Jurkat, Clone E6-1 (cell line): ENCODE data around the gene HLA-DQA1. TPM values are rescaled to one million over a fixed set of nuclear protein-coding genes. Genes with fewer than 3 reads are reported as not detected.
A peak's percentile ranks its signal among the peaks of the same experiment; 100 is the strongest.
"Not testable (repeated sequence)": the region's sequence is repeated elsewhere in the genome, so short reads cannot be mapped to it uniquely, and the experiment has no call there.

ENCODE experiments used
- DNase-seq: peaks from one replicate; pipeline ENCODE4 v3.0.0-alpha.2; 2011; ENCODE audit warnings: low read depth, low spot score
- H3K4me3 ChIP-seq: 2 replicates; pipeline ENCODE4 v1.5.1; 2011; ENCODE audit warnings: mild to moderate bottlenecking, low read length, control low read depth, moderate library complexity
- polyA plus RNA-seq: library from polyadenylated mRNA; unstranded; fragments of >200 nt; gene quantifications from one replicate; pipeline ENCODE4 v1.2.1, GENCODE V29; 2012; ENCODE audit warnings: missing spikeins; ENCODE audit not compliant: insufficient read length, insufficient read depth

Gene HLA-DQA1
- polyA plus RNA-seq: not detected

DNA sequence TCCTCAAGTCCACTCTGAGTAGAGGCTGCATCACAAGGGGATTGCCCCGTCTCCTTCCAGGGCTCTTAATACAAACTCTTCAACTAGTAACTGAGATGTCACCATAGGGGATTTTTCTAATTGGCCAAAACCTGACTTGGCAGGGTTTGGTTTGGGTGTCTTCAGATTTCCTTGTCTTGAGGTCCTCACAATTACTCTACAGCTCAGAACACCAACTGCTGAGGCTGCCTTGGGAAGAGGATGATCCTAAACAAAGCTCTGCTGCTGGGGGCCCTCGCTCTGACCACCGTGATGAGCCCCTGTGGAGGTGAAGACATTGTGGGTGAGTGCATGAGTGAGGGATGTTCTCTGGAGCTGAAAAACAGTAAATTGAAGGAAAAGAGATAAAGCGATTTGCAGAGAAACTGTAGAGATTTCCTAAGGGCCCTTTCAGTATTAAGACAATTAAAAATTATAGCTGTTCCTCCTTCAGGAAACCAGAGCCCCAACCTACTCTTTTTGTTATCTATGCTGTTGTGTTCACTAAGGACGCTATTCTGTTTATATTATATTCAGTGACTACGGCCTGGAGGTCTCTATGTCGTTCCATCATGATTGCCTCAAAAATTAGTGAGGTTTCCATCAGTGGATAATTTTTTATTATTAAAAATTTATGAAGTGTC, at the start of gene HLA-DQA1:
Gene HLA-DQA1 (plus strand): TSS at position 188 of the 662 bp plus-strand sequence. CDS start 53 bp downstream, at position 241.
- DNase-seq: peak; percentile 1
- H3K4me3 ChIP-seq: no peak within 1 kb of the TSS

DNA sequence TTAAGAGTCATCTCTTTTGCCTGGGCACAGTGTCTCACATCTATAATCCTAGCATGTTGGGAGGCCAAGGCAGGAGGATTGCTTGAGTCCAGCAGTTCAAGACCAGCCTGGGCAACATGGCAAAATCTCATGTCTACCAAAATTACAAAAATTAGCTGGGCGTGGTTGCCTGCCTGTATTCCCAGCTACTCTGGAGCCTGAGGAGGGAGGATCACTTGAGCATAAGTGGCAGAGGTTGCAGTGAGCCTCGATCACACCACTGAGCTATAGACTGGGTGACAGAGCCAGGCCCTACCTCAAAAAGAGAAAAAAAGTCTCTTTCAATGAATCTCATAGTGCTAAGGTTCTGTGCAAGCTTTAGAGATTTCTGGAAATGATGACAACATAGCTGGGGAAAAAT, 49.0 kb upstream of the HLA-DQA1 start:
- no peak overlapping the region for H3K4me3 ChIP-seq
- DNase-seq: no peak

DNA sequence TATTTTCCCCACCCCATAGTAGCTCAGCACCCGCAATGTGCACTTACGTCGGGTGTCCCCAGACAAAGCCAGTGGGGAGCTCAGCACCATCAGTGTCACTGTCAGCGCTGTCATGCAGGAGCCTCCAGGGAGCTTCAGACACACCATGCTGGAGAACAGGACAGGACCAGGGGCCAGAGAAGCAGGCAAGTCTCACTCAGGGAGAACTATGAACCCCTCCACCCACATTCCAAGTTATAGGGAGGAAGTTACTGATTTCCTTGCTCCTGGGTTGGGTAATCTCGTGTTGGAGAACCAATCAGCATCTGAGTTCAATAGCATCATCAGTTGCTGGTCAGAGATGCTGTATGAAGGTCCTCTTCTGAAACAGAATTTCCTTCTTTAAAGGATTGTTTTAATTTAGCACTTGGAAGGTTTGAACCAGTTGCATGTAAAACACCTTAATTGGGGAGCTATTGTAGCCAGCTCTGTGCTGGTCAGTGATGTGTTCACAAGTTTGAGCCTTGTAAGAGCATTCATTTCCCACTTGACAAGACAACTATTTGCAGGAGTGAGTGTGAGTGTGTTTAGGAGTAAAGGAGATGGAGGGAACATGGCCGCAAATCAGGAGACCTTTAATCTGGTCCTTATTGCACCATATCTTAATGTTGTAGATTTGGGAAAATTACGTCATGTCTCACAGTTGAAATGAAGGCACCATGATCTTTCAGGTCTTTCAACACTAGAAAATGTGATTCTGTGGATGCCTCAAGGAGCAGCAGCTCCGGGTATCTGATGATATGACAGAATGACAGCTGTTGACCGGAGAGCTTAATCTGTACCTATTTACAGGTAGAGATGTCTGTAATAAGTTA, 47.4 kb upstream of the HLA-DQA1 start, which contains the start of gene HLA-DRB1:
Gene HLA-DRB1 (minus strand): TSS at position 253 of the 854 bp plus-strand sequence. CDS start 106 bp downstream, at position 147.
- DNase-seq: peak; percentile 9
- H3K4me3 ChIP-seq: no peak within 1 kb of the TSS

- DNase-seq, H3K4me3 ChIP-seq: not testable (repeated sequence)
Observed at GRCh38 chr6:32590713-32591112, 46.5 kb upstream of the HLA-DQA1 start.

- DNase-seq: no peak
Observed at GRCh38 chr6:32597024-32597423, 40.2 kb upstream of the HLA-DQA1 start.

DNA sequence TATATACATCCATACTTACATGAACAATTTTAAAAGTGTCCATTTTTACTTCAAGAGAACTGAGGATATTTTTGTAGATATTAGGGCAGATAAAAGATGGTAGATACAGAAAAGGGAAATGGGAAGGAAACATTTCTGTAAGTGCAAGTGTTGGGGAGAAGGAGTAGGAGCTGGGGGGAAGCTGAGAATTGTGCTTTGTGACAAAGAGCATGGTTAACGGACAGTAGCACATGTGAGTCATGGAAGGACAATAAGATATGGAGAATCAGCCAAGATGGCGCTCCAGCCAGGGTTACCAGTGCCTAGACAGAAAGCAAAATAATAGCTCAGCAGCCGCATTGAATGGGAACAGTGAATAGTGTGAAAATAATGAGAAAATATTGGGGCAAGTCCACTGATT, 34.8 kb upstream of the HLA-DQA1 start:
- DNase-seq: no peak
- no peak overlapping the region for H3K4me3 ChIP-seq

More at GRCh38 chr6:32597024-32597423, 40.2 kb upstream of the HLA-DQA1 start:
- no peak overlapping the region for H3K4me3 ChIP-seq

DNA sequence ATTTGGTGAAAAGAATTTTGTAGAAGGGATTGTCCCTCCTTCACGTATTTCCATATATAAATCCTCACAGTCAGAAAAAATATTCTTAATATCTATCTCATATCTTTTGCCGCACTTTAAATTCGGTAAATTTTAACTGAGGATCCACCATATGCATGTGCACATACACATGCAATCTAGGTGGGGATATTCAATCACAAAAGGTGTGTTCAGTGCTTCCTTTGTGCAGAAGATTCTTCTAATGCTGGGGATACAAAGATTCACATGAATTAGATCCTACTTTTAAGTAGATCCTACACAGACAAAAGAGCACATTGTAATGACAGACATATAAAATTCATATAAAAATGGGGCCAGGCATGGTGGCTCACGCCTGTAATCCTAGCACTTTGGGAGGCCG, 34.0 kb upstream of the HLA-DQA1 start:
- no peak overlapping the region for H3K4me3 ChIP-seq
- DNase-seq: no peak

GRCh38 chr6:32603888-32604287, 33.3 kb upstream of the HLA-DQA1 start:
- H3K4me3 ChIP-seq: no peak overlapping the region
- DNase-seq: no peak

DNA sequence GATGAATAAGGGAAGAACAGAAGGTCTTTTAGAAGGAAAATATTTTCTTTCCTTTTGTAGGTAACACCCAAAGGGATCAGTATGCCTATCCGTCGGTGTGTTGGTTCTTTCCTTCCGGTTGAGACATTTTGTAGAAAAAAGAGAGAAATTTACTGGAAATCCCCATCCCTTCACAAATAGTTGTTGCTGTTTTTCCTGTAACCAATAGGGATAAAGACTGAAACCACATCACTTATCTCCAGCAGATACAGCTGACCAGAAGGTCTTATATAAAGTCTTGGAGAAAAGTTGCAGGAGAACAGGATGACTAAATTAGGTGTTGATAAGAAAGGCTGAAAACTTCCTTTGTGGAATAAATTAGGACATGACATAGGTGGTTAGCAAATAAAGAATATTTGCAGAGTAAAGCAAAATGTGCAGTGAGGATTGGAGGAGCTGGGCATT, 32.8 kb upstream of the HLA-DQA1 start:
- DNase-seq: no peak

DNA sequence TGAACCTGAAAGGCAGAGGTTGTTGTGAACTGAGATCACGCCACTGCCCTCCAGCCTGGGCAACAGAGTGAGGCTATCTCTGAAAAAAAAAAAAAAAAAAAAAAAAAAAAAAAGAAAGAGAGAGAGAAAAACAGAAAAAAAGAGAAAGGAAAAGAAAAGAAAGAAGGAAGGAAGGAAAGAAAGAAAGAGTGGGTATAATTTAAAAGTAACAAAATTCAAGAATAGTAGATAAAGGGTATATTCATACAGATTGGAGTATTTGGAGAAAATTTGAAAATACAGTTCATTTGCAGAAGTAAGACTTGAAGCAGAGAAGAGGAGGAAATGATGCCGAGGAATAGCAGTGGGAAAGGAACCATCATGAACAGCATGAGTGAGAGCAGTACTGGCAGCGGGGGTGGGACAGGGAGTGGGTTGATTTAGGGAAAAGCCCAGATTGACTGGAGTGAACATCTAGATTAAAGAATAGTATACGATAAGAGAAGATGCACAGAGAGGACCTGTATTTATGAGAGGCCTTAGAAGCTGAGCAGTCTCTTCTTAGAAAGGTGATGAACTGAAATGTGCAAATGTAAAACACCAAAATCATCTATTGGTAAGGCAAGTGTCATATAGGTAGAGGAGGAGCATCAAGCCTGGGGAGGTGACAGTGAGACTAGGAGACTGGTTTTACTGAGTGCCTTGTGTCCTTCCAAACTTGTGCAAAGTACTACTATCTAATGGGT, 29.8 kb upstream of the HLA-DQA1 start:
- H3K4me3 ChIP-seq: no peak overlapping the region
- no peak for DNase-seq

More for the DNA sequence above, 32.8 kb upstream of the HLA-DQA1 start:
- no peak overlapping the region for H3K4me3 ChIP-seq

GRCh38 chr6:32607988-32608298, 29.3 kb upstream of the HLA-DQA1 start:
- no peak overlapping the region for H3K4me3 ChIP-seq
- no peak for DNase-seq

- no peak overlapping the region for H3K4me3 ChIP-seq
- no peak for DNase-seq
Observed at GRCh38 chr6:32608362-32608761, 28.8 kb upstream of the HLA-DQA1 start.

DNA sequence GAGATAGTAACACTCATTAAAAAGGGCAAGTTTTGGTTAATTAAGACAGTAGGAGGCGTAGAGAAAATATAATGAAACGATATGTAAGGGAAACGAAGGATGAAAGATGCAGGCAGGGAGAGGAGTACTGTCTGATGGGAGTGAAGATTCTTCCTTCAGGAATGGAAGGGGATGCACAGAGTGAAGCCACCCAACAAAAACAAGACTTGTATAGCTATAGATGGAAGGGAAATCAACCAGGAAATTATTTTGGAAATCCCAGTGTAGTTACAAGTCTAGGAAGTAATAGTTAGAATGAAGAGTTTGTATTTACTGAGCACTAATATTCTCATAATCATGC, 27.8 kb upstream of the HLA-DQA1 start:
- DNase-seq: no peak
- H3K4me3 ChIP-seq: no peak overlapping the region

DNA sequence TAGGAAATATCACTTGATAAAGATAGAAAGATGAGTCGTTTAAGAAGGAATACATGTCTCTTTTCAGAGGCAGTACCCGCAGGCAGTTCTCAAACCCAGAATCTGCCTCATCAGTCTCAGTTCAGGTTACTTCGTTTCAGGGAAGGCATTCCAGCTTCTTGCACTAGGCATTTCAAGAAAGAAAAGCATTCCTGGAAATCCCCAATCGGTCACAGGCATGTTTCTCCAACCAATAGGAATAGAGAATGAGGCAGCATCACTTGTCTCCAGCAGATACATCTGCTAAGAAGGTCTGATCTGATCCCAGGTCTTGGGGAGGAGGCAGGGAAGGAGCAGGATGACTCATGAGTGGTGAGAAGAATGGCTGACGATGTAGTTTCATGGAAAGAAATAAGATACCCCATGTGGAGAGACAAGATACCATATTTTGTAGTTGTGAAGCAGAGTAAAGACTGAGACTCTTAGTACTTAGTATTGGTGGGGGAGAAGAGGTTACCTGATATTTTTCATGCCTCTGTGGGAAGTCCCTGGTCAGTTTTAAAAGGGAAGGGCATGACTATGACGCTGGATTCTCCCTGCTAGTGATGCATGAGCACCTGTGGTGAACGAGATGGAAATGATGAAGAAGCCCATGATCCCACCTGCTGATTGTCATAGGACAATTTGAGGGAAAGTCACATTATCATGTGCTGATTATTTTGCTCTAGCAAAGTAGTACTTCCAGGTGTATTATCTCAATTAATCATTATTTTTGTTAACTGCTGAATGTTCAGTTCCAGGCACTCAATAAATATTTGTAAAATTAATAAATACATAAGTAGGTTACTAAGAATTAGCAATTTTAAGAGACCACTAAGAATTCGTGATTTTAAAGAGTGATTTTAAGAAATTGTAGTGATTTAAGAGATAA, 27.2 kb upstream of the HLA-DQA1 start:
- no peak overlapping the region for H3K4me3 ChIP-seq
- peak; percentile 52 for DNase-seq

DNA sequence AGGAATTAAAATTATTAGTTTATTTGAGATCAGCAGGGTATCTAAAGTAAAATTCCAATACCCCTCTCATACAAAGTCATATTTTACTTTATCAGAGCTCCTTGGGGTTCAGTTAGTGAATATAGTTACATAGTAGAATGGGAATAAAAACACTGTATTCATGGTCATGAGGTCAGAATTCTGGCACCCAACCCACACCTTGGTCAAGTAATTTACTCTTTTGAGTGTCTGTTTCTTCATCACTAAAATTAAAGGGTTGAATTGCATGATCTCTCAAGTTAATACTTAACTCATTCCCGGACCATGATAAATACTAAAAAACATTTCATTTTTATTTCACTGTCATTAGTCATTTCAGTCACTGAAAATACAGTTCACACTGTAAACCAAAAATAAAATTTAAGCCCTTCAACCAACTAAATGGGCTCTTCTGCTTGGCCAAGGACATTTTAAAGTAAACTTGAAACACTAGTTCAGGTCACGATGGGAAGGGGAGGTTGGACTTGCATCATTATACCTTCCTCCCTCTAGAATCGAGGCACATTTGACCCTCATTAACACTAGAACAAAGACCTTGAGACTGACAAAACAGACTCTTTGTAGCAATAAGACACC, 26.4 kb upstream of the HLA-DQA1 start:
- DNase-seq: no peak
- H3K4me3 ChIP-seq: no peak overlapping the region

- H3K4me3 ChIP-seq: no peak overlapping the region
- no peak for DNase-seq
Observed at GRCh38 chr6:32613475-32613874, 23.7 kb upstream of the HLA-DQA1 start.

GRCh38 chr6:32614366-32615081, 22.7 kb upstream of the HLA-DQA1 start:
- H3K4me3 ChIP-seq: no peak overlapping the region
- DNase-seq: no peak
